ENCODE measurements around the gene CCM2.
A peak's percentile ranks its signal among the peaks of the same experiment; 100 is the strongest.
"Not testable (repeated sequence)": the region's sequence is repeated elsewhere in the genome, so short reads cannot be mapped to it uniquely, and the experiment has no call there.

Gene CCM2

DNA sequence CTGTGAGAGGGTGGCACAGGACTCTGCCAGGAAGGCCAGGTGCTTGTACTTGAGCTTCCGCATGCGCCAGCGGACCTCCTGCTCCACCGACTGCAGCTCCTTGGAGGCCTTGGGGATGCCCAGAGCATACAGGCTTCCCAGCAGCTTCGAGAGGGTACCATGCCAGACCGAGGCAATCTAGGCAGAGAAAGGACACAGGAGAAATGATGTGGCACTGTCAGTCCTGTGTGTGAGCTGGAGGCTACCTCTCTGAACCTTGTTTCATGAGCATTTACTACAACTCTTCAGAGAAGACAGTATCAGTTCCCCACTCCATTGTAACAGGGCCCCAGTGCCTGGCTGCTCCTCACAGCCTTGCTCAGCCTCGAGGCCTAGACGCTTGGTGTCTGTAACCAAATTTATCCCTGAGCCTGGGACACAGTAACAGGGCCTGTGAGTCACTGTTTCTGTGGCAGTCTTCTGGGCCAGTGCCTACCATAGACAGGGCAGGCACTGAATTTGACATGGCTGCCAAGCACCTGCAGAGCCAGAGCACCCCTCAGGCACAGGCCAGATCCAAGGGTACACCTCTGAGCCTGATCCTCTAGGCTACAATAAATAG is 105.7 kb downstream of the CCM2 start:
- no peak for DNase-seq

DNA sequence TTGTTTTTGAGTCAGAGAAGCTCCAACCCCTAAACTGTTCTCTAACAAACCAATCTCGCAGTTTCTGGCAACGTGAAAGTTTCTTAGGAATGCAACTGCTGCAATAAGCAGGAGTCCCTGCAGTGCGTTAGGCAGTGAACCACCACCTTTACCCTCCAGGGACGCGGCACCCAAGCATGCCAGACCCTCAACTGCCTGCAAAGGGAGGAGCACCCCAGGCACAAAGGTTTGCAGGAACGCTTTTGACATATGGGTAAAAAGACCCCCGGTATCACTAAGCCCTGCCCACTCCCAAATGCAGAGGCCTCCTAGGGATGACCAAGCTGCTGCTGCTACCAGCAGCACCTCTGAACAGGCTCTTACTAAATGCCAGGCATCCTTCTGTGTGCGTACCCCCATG is 106.8 kb downstream of the CCM2 start:
- DNase-seq = no peak

DNA sequence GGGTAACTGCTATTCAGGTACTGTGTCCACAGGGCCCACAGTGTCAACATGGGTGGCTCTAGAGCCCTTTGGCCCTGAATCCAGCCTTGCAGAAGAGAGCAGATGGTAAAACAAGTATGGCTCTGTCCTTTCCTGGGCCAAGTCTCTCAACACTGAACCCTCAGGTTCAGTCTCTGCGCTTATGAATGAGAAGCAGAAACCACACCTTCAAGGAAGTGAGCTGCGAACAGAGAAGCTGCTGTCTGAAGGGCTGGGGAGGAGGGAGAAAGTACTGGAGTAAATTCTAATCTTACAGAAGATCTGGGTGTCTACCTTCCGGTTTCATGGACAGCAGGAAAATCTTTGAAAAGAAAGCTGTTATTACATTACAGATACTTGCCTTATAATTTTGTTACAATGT is 107.4 kb downstream of the CCM2 start:
- no peak for DNase-seq

DNA sequence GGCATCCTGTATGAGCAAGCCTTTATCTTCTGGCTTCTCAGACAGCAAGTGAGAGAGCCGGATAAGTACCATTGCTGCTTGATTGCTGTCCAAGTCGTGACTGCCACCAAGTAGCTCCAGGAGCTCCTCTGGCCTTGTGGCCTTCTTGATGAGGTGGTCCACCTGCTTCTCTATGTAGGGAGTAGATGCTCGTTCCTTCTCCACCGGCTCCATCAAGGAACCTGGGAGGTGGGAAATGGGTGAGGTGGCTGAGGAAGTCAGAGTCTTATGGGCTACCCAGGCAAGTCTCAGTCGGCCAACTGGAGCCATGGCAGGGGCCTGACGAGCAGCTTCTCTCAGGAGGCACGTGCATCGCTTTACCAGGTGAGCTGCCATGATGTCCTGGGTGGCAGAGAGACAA is 108.9 kb downstream of the CCM2 start:
- no peak for DNase-seq

DNA sequence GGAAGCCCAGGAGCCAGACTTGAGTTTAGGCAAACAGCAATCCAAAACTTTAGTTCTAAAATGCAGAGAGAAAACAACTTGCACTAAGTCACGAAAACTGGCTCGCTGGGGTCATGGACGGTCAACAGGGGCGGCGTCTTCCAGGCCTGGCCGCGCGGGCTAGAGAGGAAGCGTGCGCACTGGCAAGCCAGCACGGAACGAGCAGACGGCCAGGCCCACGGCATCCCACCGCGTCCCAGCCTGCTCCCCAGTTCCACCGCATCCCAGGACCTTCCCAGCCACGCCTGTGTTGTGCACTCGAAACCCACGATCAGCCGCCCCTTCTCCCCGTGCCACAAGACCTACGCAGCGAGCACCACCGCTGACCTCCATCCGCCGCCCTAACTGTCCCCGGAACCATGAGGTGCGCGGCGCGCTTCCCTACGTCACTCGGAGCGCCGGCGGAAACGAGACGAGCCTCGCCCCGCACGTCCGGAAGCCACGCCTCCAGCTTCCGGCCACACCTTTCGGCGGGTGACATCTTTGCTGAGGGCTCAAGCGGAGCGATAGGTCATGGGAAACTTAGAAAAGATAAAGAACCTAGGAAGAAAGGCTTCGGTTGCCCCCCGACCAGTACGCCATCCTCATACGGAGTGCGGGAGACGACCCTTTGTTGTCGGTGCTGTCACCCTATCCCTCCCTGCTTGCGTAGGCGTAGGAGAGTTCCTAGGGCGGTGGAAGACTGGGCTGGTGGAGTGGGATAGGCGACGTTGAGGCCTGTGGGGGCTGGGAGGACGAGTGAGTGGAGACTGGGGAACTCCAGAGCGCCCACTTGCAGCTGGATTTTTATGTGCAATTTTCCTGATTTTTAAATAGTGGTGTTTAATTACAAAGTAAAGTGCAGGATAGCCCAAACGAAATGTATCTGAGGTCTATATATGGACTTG is 111.6 kb downstream of the CCM2 start, which contains the start of gene TBRG4:
TSS of gene TBRG4 (minus strand) at position 400 of the 926 bp plus-strand sequence. CDS start 2,460 bp downstream, outside the sequence.
- DNase-seq = peak; percentile 95

DNA sequence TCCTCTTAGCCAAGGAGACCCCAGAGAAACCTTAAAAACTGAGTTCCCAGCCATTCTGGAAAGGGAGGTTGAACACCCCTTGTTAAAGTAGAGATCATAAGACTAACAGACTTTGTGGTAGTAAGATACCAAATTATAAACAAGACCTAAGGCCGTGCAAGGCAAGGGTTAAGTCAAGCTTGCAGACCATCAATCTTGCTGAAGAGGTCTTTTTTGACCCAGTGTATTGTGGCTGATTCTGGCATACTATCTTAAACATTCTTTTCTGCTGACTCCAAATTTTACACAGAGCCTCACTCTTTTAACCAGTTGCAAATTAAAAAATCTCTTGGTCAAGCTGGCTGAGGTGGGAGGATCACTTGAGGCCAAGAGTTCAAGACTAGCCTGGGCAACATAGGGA is 112.6 kb downstream of the CCM2 start:
- no peak for DNase-seq

DNA sequence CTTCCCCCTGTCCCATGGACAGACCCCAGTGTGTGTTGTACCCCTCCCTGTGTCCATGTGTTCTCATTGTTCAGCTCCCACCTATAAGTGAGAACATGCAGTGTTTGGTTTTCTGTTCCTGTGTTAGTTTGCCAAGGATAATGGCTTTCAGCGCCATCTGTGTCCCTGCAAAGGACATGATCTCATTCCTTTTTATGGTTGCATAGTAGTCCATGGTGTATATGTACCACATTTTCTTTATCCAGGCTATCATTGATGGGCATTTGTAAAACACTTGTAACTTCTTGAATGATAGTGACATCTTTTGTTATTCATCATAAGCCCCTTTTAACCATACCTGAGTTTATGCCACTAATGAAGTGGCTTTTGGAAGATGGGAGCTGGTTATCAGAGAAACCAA is 114.3 kb downstream of the CCM2 start:
- DNase-seq = not testable (repeated sequence)

DNA sequence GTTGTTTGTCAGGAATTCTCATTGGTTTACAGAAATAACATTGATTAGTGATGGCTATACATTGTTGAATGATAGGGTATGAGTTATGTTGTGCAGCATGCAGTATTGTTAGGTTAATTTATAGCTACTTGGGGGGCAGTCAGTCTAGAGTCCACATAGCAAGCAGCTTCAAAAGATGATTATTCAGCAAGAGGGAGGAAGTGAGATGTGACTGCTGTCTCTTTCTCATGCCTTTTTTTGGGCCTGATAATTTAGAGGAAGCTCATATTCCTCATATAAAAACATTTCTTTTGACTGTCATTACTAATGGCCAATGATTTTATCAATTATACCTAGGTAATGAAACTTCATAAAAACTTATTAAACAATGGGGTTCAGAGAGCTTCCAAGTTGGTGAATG is 114.9 kb downstream of the CCM2 start:
- no peak for DNase-seq

DNA sequence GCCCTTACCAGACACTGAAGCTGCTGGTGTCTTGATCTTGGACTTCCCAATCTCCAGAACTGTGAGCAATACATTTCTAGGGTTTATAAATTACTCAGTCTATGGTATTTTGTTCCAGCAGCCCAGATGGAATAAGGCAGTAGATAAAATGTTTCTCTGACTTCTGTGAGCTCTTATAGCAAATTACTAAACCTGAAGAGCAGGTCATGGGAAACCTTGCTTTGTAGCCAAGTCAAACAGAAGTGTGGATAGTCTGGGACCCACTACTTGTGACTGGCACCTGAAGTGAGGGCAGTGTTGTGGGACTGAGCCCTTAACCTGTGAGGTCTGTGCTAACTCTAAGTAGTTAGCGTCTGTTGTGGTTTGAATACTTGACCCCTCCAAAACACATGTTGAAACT is 116.0 kb downstream of the CCM2 start:
- DNase-seq = no peak

DNA sequence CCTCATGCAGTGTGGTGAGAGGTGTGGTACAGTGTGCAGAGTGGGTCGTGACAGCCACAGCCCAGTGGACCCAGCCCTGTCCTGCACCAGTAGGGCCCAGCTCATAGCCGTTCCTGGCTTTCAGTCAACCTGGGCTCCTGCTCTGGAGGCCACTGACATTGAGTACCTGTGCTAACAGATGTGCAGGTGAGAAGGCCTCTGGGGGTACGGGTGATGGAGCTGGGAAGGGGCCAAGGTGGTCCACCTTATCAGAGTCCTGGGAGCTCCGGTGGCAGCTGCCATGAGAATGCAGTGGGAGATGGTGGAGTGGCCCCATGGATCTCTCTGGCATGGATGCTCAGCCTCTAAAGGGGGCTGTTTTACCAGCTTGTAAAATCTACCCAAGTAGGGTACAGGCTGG is 117.6 kb downstream of the CCM2 start:
- DNase-seq = no peak

DNA sequence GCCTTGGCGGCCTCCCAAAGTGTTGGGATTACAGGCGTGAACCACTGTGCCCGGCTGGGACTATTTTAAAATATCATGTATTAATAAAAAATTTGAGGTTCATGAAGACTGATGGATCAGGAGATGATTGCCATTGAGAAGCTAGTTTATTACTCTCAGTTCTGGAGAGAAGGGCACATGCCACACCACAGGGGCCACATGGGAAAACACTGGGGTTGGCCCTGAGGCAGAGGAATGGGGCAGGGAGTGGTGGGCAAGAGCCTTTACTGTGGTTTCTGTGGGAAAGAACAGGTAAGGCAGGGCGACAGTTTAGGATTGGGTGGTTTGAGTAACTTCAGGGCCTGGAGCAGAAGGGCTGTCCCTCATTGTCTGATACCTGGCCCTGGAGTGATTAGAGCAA is 118.3 kb downstream of the CCM2 start:
- DNase-seq = no peak

DNA sequence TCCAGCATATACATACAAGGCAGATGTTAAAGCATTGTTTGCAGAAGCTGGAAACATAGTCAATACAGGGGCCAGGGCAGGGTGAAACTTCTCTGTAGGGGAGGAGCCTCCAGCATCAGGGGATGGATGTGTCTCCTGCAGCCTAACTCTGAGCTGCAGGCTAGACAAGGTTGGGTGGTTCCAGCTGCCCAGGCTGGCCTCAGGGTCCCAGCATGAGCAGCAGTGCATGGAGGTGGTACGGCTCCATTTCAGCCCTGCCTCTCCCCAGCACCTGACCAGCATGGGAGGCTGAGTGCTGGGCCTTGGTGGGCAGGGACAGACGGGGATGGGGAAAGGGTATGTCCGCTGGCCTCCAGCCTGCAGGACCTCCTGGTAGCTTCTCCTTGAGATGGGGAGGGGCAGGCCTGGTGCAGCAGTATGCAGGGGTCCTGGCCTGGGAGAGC is 118.9 kb downstream of the CCM2 start:
- DNase-seq = no peak

DNA sequence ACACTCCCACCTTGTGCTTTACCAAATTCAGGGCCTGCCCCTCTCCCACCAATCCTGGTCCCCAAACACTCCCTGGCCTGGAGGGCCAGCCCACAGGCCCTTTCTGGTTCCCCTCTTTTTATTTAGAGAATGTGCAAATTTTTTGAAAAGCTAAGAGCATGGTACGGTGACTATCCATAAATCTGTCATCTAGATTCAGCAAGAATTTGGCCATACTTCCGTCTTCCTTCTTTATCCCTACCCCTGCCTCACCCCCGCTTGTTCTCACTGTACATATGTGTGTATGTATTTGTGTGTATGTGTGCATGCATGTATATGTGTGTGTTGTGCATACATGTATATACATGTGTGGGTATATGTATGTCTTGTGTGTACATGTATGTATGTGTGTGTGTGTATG is 119.5 kb downstream of the CCM2 start:
- DNase-seq = no peak

DNA sequence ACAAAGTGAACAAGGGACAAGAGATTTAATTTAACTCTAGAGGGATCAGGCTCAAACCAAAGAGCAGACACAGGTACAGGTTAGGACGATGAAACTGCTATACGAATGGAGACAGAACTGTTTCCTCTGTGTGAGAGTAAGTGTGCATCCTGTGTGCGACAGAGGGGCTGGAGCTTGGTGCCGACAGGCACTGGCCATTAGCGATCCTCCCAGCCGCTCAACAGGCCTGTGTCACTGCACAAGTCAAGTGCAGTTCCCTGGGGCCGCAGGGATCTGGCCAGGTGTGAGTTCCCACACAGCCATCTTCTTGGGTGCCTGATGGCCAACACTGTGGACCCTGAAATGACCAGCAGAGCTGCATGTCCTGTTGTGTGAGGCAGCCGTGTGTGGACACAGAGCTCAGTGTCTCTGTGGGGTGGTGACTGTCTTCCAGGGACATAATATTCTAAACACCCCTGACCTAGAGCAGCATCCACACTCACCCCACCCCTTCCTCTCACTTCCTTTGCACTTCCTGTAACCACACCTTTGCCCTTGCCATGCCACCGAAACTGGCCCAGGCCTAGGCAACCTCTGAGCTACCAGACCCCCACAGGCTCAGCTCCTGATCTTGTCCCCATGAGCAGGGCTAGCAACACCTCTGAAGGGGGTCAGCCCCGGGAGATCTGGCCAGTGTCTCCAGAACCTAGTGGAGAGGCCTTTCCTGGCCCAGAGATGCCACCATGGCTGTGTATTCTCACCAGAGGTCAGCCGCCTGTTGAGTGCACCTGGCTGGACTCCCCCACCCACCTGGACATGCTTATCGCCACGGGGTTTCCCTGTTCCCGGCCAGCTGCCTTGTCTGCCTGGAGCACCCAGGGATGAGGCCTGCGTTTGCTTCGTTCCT is 123.2 kb downstream of the CCM2 start:
- no peak for DNase-seq

DNA sequence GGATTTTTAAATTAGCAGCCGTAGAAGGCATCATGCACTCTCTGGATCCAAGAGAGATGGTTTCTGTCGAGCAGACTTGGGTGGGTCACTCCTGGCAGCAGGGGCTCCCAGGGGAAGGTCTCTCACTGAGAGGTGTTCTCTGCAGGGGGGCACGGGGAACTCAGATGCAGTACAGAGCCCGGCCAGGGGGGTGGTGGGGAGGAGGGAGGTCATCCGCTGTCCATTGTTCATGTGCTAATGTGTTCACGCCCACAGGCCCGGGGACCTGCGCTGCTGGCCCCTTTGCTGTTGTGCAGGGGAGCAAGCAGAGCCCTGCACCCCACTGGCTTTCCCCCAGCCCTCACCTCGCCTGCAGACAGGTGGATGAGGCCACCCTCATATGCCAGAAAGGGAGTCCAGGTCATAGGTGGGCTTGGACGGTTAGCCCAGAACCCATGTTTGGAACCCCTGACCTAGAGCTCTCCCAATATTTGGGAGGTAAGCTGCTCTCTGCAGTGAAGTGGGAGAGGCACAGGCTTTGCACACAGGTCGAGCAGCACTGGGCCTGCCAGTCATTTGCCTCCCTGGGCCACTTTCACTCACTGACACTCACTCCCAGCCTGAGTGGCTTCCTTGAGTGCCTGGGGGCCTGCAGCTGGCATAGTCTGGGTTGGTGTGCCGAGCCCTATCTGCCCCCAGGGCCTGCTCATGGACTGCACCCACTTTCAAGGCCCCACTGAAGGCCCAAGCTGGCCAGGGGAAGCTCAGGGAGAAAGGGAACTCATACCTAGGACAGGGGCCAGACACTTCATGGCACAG is 124.1 kb downstream of the CCM2 start:
- DNase-seq = no peak

DNA sequence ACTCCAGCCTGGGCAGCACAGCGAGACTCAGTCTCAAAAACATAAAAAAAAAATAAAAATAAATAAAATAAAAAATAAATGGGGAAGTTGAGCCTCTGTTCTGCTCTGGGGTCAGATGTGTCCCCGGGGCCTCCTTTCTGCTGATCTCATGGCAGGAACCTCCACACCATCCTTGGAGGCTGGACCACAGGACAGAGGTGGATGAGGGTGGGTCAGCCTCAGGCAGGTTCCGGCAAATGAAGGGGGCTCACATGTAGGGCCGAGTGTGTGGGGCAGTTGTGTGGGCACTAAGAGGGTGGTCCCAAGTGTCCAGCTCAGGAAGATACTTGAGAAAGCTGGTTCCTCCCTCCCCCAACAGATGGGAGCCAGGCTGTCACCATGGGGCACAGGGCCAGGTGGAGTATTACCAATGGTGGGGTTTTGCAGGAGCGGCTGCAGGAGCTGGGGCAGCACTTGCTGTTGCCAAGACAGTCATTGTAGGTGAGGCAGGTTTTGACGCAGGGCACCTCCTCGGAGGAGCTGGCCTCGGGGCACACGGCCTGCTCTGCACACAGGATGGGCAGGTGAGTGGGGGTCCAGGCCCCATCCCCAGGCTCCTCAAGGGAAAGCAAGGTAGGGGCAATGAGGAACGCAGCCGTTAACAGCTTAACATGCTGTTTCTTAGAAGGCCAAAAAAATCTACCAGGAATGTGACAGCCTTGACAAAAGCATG is 125.3 kb downstream of the CCM2 start:
- DNase-seq = no peak
